K562 treated with DMSO at 1 percent for 12 hours (cell line): ENCODE results near the gene PPP1R2B. TPM values are rescaled to one million over a fixed set of nuclear protein-coding genes. Genes with fewer than 3 reads are reported as not detected.

ENCODE experiments used
- total RNA-seq: library from RNA; unstranded; fragments of 300-600 nt; gene quantifications from 2 replicates; pipeline ENCODE4 v1.2.3, GENCODE V29; 2022; ENCODE audit not compliant: insufficient read depth

PPP1R2B gene
- not detected in 2 replicates for total RNA-seq

DNA sequence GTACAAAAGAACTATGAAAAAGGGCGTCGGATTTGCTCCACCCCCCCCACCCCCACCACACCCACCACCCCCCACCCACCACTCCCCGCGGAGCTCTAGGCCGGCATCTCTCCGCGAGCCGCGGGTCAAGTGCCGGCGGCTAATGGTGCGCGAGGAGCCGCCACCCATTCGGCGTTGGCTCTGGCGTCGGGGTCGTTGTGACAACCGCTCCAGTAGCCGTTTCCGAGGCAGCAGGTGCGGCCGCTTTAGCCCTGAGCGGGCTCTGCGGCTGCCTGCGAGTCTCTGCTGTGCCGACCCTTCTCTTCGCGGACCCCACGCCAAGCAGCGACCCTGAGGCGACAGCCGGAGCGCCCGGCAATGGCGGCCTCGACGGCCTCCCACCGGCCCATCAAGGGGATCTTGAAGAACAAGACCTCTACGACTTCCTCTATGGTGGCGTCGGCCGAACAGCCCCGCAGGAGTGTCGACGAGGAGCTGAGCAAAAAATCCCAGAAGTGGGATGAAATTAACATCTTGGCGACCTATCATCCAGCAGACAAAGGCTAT lies at the start of gene PPP1R2B:
Gene PPP1R2B (plus strand): TSS at position 90 of the 546 bp plus-strand sequence. CDS start 268 bp downstream, at position 358.

Other genes with a start within 250 kb of the PPP1R2B start
- gene TIMD4, start 112.9 kb downstream of the PPP1R2B start, total RNA-seq = not detected in 2 replicates
- not detected in 2 replicates for gene HAVCR1, start 208.8 kb downstream of the PPP1R2B start, total RNA-seq